GM21390 (cell line): ENCODE data around the gene MED12L.

Experiments used
- ATAC-seq: cut with Tn5 transposase; IDR thresholded peaks from one replicate; pipeline ENCODE4 v1.9.1; 2021; ENCODE audit not compliant: unreplicated experiment

Gene MED12L

GRCh38 chr3:151483961-151484520, 398.6 kb downstream of the MED12L start:
- no peak for ATAC-seq
